Left lung (tissue), 10 donors: ENCODE data around the gene RLBP1. TPM values are rescaled to one million over a fixed set of nuclear protein-coding genes. Genes with fewer than 3 reads are reported as not detected.

ENCODE experiments used
- ATAC-seq: fragments of 200-7000 bp; cut with Tn5 transposase; one replicate; pipeline ENCODE4 v1.9.1; 2020; ENCODE audit warnings: moderate library complexity
- DNase-seq, 4 donors: peaks; one replicate each; pipeline ENCODE4 v3.0.0-alpha.2; 2013 to 2020
- H3K27ac ChIP-seq, 2 donors: fragments of 200-600 bp; sonication (generic) in 1 of 2; one replicate each; pipeline versions ENCODE4 v1.5.0 to v1.8.0; 2020 to 2021
- H3K27me3 ChIP-seq, 2 donors: fragments of 200-600 bp; sonication (generic) in 1 of 2; one replicate each; pipeline versions ENCODE4 v1.5.0 to v1.8.0; 2020 to 2021
- H3K36me3 ChIP-seq, 2 donors: fragments of 200-600 bp; sonication (generic) in 1 of 2; one replicate each; pipeline versions ENCODE4 v1.5.0 to v1.8.0; 2020 to 2021
- H3K4me1 ChIP-seq, 2 donors: fragments of 200-600 bp; one replicate each; pipeline ENCODE4 v1.8.0; 2021
- H3K4me3 ChIP-seq, 2 donors: fragments of 200-600 bp; sonication (generic) in 1 of 2; one replicate each; pipeline versions ENCODE4 v1.5.0 to v1.8.0; 2020 to 2021; ENCODE audit warnings: mild to moderate bottlenecking in 1 of 2
- H3K9me3 ChIP-seq, 2 donors: fragments of 200-600 bp; sonication (generic) in 1 of 2; one replicate each; pipeline versions ENCODE4 v1.5.0 to v1.8.0; 2020 to 2021
- intact Hi-C, 2 donors: fragments of 100-400 bp; cut with DNase I; formaldehyde crosslinking; loops; one replicate each; pipeline versions ENCODE4 v1.11.2 to v1.14.2; 2022
- polyA plus RNA-seq, 6 donors: library from polyadenylated mRNA; unstranded; fragments of 120-200 nt; gene quantifications; one replicate each; pipeline ENCODE4 v1.2.1, GENCODE V29; 2013; ENCODE audit not compliant: insufficient read length in 6 of 6
- total RNA-seq, 2 donors: library from RNA; stranded (reverse); fragmentation: NEBNext Ultra II Directional; extraction: Animal tissue kit (Norgen Biotek cat#: 25700); gene quantifications; one replicate each; pipeline ENCODE4 v1.2.1, GENCODE V29; 2021
- TF ChIP-seq, protein P1 (sequence below), 2 donors: fragments of 200-600 bp; sonication (generic) in 1 of 2; IDR thresholded peaks; one replicate each; pipeline versions ENCODE4 v1.5.0 to v1.8.0; 2021; ENCODE audit warnings: antibody characterized with exemption in 2 of 2
- donor health status: DM: no; HTN: yes; CAD: no.
- donor health status: DM: no; HTN: no; CAD: no.

RLBP1 gene
- total and polyA plus RNA-seq, 8 donors = 0.27 TPM; not detected in 7

- Histone ChIP-seq H3K9me3 (no peaks in the 10 kb centered on the region), H3K27me3 (no peaks in the 10 kb centered on the region), H3K4me3 (no peak overlapping the region), H3K36me3 (peaks cover 0 to 29% of the 10 kb centered on the region in 2 donors), H3K27ac (no peak overlapping the region), H3K4me1 (peaks cover 8 to 38% of the 10 kb centered on the region in 2 donors)
- TF ChIP-seq, protein P1, sequence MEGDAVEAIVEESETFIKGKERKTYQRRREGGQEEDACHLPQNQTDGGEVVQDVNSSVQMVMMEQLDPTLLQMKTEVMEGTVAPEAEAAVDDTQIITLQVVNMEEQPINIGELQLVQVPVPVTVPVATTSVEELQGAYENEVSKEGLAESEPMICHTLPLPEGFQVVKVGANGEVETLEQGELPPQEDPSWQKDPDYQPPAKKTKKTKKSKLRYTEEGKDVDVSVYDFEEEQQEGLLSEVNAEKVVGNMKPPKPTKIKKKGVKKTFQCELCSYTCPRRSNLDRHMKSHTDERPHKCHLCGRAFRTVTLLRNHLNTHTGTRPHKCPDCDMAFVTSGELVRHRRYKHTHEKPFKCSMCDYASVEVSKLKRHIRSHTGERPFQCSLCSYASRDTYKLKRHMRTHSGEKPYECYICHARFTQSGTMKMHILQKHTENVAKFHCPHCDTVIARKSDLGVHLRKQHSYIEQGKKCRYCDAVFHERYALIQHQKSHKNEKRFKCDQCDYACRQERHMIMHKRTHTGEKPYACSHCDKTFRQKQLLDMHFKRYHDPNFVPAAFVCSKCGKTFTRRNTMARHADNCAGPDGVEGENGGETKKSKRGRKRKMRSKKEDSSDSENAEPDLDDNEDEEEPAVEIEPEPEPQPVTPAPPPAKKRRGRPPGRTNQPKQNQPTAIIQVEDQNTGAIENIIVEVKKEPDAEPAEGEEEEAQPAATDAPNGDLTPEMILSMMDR (IDR thresholded peaks at IDR 0.05) = no peak
- ATAC-seq = no peak
- intact Hi-C loops = no loop called here
- DNase-seq = no peak
Observed at GRCh38 chr15:89163271-89164055, 57.9 kb downstream of the RLBP1 start.

- peaks cover 4 to 20% of the 10 kb centered on the region in 2 donors for H3K4me1 ChIP-seq
- H3K27me3 ChIP-seq = no peaks in the 10 kb centered on the region
- DNase-seq (no peak), ATAC-seq (no peak)
- H3K36me3 ChIP-seq = peaks cover 0 to 46% of the 10 kb centered on the region in 2 donors
- H3K4me3 ChIP-seq = no peak overlapping the region
- no peak overlapping the region for H3K27ac ChIP-seq
- intact Hi-C loops = no loop called here
- TF ChIP-seq, protein P1 (IDR thresholded peaks at IDR 0.05) = no peak
- no peaks in the 10 kb centered on the region for H3K9me3 ChIP-seq
Observed at GRCh38 chr15:89161666-89162065, 59.7 kb downstream of the RLBP1 start.

Other genes with a start within 250 kb of the RLBP1 start
- gene ABHD2, start 133.1 kb downstream of the RLBP1 start, total RNA-seq = 100 to 1,000 TPM; 214 to 231 TPM
- gene ABHD2, start 133.1 kb downstream of the RLBP1 start, polyA plus RNA-seq = 10 to 100 TPM; 35.4 to 51.1 (median 45.2) TPM
- 10 to 100 TPM; 19.8 to 23.7 TPM for gene FANCI, start 22.4 kb upstream of the RLBP1 start, total RNA-seq
- gene FANCI, start 22.4 kb upstream of the RLBP1 start, polyA plus RNA-seq = 10 to 100 TPM; 29.3 to 56.3 (median 42.1) TPM
- gene POLG, start 113.2 kb upstream of the RLBP1 start, total RNA-seq = 10 to 100 TPM; 53.3 to 71.5 TPM
- gene POLG, start 113.2 kb upstream of the RLBP1 start, polyA plus RNA-seq = 10 to 100 TPM; 52.4 to 62.0 (median 55.1) TPM